HT1080 (cell line): ENCODE results near the gene MATN1. TPM values are rescaled to one million over a fixed set of nuclear protein-coding genes. Genes with fewer than 3 reads are reported as not detected.

Experiments used
- DNase-seq: peaks from one replicate; pipeline ENCODE4 v3.0.0-alpha.2; 2015; ENCODE audit warnings: low read depth
- small RNA-seq: library from RNA; depleted of rRNA; stranded (forward); fragments of <200 nt; gene quantifications from one replicate; pipeline ENCODE3, GENCODE V24; 2014
- total RNA-seq: library from RNA; depleted of rRNA; stranded (reverse); fragments of >200 nt; shearing (Covaris generic); gene quantifications from 2 replicates; pipeline ENCODE4 v1.2.3, GENCODE V29; 2014; rRNA removed

MATN1 gene
- total RNA-seq, 1 experiment from 2014 or later: not detected

- no peak for DNase-seq
These were observed 58.0 kb downstream of the MATN1 start for GRCh38 chr1:30665216-30666010.

GRCh38 chr1:30664103-30664755 is 59.2 kb downstream of the MATN1 start:
- DNase-seq: no peak

DNA sequence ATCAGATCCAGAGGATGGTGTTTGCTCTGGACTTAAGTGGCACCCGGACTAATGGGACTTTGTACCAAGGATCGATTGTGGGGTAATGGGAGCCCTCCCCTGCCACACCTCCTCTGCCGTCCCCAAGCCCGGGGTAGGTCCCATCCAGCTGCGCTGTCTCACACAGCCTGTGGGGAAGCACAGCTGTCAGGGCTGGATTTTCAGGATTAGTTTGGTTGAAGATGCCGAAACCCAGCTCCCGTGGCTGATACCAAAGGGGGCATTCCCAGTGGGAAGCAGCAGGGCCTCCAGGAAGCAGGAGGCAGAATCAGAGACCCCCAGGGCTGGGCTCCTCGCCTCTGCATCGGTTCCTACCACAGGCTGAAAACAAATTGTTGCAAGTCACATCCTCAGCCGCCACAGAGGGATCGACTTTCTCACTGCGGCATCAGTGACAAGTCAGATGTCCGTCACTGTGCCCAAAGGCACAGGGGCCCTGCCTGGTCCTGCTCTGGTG is 59.7 kb downstream of the MATN1 start:
- no peak for DNase-seq

GRCh38 chr1:30662291-30662840 is 61.0 kb downstream of the MATN1 start:
- no peak for DNase-seq

- no peak for DNase-seq
These were observed 62.1 kb downstream of the MATN1 start for GRCh38 chr1:30661311-30661710.

Small RNAs within 50 kb of the gene (small RNA-seq; reads per million reads assigned to genes)
- not detected for gene MIR4420

Other genes with a start within 250 kb of the MATN1 start
- 0.50 and 1.5 TPM in 2 replicates for gene LAPTM5, start 34.2 kb upstream of the MATN1 start, total RNA-seq
- gene SDC3, start 185.2 kb upstream of the MATN1 start, total RNA-seq: 13.1 and 23.8 TPM in 2 replicates